HG03575 (cell line): ENCODE measurements around the gene WNT1.

ENCODE experiments used
- ATAC-seq: cut with Tn5 transposase; IDR thresholded peaks from one replicate; pipeline ENCODE4 v1.9.1; 2021; ENCODE audit not compliant: unreplicated experiment, insufficient number of reproducible peaks, low FRiP score; ENCODE audit errors: extremely low read depth

Gene WNT1

DNA sequence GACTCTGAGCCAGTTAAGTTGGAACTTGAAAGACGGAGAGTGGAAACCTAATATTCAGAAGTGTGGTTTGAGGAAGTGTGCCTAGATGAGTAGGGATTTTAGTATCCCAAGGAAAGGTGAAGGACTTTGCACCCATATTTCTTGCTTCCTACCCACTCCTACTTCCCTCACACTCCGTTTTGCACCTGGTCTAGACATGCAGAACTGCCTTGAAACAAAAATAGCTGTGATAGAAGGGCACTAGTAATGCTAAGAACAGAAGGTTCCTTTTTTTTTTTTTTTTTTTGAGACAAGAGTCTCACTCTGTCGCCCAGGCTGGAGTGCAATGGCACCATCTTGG is 20.1 kb upstream of the WNT1 start:
- ATAC-seq: no peak

GRCh38 chr12:48960834-48961233 is 17.3 kb upstream of the WNT1 start:
- no peak for ATAC-seq

GRCh38 chr12:48961331-48961730 is 16.8 kb upstream of the WNT1 start:
- no peak for ATAC-seq

GRCh38 chr12:48961801-48962200 is 16.3 kb upstream of the WNT1 start:
- ATAC-seq: no peak

DNA sequence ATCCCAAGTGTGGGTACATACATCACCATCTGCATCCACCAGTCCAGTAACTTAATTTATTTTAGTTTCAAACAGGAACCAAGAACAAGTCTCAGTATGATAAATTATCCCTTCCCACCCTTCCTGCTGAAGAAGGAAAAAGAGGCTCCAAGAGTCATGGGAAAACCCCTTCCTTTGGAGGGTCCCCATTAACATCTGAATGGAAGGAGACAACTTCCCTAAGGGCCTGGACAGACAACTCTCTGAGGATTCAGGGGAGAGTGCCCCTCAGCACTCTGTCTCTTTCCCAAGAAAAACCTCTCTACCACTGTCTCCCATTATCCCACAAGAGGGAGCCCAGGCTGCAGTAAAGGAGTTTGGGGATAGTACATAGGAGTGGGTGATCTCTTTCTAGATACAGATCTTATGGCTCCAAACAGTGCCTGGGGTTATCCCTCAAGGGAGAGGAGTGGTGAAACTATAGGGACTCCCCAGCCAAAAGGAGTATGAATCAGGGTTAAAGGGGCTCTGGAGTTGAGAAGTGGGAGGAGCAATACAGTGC is 12.8 kb upstream of the WNT1 start:
- no peak for ATAC-seq

DNA sequence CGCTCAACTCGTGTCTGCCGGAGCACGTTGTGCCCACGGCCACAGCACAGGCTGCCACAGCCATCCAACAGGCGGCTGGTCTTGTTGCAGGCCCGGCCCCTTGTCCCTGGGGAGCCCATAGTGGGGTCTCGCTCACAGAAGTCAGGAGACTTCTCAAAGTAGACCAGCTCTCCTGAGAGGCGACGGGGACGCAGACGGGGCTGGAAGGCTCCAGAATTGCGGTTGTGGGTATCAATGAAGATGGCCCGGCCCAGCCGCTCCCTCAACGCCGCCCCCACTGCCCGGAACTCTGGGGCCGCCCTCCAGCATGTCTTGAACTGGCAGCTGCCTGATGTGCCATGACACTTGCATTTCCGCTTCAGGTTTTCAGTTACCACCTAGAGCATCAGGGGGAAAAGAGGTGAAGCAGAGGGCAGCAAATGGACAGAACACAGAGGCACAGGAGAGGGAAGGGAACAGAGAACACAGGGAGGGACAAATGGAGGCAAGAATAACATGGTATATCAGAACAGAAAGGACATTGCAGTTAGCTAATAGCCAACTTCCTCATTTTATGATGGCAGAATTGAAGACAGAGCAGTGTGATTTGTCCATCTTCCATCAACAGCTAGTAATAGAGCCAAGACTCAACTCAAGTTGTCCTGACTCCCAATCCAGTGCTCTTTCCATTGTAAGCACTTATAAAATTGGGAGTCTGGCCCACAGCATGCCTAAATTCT is 11.8 kb upstream of the WNT1 start:
- no peak for ATAC-seq

DNA sequence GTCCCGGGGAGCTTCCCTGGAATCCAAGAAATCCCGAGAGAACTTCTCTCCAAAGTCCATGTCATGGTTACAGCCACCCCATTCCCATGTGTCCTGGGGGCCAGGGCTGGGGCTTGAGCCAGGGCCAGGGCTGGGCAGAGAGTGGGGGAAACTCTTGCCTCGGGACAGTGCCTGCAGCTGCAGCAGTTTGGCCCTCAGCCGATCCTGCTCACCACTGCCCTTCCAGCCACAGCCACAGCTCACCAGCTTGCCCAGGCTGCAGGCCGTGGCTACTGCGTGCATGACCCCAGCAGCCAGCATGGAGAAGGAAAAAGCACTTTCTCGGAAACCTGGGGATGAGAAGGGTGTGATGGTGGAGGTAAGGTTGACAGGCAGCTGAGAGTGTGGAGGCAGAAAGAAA is 10.1 kb upstream of the WNT1 start:
- no peak for ATAC-seq

DNA sequence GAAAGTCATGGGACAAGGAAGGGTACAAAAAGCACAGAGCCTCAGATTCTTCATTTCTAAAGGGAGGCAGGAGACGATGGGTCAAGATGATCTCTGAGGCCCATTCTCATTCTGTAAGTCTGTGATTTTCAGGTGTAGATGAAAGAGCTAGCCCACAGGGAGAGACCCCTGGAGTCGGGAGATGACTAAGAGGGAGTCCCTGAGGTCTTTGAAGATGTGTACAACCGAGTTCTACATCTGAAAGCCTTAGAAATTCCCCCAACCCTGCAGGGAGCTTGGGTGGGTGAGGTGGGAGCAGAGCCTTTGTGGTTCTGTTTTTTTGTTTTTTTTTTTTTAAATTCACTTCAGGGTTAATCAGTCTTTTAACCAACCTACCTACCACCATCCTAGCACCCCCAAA is 9.7 kb upstream of the WNT1 start:
- no peak for ATAC-seq

- no peak for ATAC-seq
Observed at GRCh38 chr12:48969160-48969771, 8.9 kb upstream of the WNT1 start.

- no peak for ATAC-seq
Observed at GRCh38 chr12:48969833-48970701, 8.1 kb upstream of the WNT1 start.

DNA sequence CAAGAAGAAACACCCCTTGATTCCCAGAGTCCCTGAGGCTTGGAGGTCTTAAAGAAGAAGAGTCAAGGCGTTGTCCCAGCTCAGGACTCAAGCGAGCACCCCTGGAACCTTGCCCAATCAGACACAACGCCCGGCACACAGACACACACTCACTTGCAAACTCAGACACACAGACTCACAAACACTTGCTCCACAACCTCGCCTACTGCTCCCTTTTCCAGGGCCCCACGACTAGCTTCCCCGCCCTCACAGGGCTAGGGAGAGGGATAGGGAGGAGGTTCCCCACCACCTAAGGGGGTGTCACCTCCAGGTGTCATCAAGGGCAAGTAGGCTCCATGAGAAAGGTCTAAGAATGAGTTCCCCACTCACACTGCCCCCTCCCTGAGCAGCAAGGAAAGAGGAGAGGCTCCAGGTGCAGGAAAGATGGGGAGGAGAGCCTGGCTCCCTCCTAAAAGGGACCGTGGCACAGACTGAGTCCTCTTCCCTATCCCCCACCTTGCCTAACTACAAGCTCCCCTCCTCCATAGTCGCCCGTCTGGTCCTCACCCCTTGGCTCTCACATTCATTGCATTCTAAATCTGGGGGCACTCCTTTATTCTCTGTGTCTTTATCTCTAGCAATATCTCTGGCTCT is 7.3 kb upstream of the WNT1 start:
- no peak for ATAC-seq

- no peak for ATAC-seq
Observed at GRCh38 chr12:48972213-48972951, 5.7 kb upstream of the WNT1 start.

DNA sequence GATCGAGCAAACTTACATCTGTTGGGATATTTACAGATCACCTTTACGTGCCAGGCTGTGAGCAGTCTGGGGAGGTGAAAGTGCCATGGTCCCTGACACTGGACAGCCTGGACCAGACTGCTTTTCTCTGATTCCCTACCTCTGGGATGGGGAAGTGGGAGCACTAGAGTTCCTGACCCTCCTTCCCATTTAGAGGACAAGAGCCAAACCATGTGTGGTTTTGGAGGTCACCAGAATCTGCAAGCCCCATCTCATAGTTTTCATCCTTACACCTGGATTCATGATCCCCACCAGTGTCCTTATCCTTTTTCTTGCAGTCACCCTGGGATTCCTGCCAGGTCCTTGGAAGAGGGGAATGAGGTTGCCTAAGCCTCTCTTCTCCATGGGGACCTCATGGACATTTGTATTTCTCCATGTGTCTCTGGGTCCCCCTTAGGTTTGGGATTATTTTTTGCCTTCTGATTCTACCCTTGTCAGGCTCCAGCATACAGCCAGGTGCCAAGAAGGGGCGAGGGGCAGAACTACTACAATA is 5.1 kb upstream of the WNT1 start:
- ATAC-seq: no peak

DNA sequence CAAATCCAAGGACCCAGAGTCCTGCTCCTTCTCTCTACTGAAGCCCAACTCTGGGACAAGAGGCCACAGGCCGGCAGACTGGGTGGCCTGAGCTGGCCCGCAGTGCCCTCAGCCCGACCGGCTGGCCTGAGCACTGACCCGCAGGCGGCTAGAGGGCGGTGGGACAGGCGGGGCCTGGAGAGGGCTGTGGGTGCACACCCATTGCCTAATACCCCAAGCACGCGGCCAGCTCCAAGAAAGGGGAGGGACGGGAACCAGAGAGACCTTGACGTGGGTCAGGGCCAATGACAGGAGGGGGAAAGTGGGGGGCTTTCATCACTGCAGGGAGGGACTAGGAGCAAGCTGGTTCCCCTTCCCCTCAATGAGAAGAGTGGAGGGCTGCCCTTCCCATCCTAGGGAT is 4.6 kb upstream of the WNT1 start:
- no peak for ATAC-seq

DNA sequence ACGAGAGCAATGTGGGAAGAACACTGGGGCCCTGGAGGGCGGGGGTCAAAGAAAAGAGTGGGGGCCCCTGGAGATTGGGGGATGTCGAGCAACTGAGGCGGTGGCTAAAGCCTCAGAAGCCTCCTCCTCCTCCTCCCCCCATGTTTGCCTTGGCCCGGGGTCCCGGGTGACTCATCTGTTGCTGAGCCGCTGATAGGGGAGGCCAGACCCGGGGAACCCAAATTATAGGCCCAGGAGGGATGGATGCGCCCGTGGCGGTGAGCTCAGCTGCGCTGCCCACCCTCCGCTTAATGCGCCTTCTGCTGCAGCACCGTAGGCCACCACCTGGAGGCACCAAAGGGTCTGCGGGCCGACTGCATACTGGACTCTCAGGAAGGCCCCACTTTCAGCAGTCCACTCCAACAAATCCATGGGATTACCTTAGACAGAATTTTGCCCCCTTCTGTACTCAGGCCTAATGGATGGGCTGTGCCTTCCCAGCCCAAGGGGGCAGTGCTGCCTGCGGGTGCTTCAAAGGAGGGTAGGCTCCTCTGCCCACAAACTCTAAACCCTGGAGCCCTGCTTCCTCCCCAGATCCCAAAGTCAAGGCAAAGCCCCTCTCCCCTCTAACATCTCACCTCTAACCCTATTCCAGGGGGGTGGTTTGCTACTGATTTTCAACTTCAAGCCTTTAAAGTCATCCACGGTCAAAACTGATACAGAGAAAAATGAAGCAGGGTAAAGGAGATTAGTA is 4.0 kb upstream of the WNT1 start:
- ATAC-seq: no peak

GRCh38 chr12:48977290-48978281 is 536 bp upstream of the WNT1 start:
- no peak for ATAC-seq
